SHP77 treated with DMSO at 0.1 percent for 48 hours (cell line): ENCODE measurements around the gene CTAGE1.
"Not testable (repeated sequence)": the region's sequence is repeated elsewhere in the genome, so short reads cannot be mapped to it uniquely, and the experiment has no call there.

Source experiments
- DNase-seq: peaks from one replicate; lab custom pipeline; 2025; lab: John Stamatoyannopoulos, UW

The CTAGE1 gene

GRCh38 chr18:22436136-22436535 is 18.4 kb upstream of the CTAGE1 start:
- no peak for DNase-seq

DNA sequence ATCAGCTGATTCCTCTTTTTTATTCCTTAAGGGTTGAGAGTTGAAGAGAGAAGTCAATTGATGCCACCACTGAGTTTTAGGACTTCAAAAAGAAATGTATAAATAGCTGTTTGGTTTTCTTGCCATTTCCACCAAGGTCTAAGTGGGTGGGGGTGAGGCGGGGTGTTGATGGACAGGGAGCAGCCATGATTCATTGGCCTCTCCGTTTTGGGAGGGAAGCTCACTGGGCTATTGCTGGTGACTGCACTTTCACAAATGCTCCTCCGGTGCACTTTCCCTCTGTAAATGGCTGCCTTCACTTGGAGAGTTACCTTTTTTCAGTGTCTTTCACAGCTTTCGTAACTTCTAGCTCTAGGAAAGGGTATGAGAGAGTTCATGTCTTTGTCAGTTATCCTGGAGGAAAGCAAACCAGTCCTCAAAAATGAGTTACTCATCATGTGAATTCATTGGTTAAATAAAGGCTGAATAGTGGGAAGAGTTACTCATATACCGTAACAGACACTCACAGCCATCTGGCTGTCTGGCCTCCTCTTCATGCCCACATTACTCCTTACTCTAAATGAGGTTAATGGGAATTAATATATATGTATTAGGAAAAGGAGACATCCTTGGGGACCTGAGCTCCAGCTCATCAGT is 17.4 kb upstream of the CTAGE1 start:
- no peak for DNase-seq

DNA sequence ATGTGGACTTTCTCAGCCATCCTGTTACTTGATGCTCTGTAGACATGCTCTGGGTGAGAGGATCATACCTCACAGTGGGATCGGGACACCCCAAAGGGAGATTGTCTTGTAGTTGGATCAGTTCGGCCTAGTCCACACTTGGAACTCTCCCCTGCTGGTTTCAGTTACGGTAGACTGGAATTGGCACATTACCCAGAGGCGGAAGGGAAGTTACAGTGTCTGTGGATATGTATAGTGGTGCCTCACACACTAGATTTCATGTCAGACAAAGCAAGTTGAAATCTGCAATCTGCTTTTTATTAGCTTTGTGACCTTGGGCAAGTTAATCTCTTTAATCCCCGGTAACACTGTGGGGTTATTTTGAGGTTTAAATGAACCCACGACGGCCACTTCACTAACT is 16.2 kb upstream of the CTAGE1 start:
- no peak for DNase-seq

- no peak for DNase-seq
Measured at GRCh38 chr18:22432657-22433137, 15.0 kb upstream of the CTAGE1 start.

GRCh38 chr18:22429564-22429963 is 11.8 kb upstream of the CTAGE1 start:
- DNase-seq, result no peak

- DNase-seq, result no peak
Measured at GRCh38 chr18:22428672-22429071, 11.0 kb upstream of the CTAGE1 start.

- no peak for DNase-seq
Measured at GRCh38 chr18:22427822-22428549, 10.3 kb upstream of the CTAGE1 start.

DNA sequence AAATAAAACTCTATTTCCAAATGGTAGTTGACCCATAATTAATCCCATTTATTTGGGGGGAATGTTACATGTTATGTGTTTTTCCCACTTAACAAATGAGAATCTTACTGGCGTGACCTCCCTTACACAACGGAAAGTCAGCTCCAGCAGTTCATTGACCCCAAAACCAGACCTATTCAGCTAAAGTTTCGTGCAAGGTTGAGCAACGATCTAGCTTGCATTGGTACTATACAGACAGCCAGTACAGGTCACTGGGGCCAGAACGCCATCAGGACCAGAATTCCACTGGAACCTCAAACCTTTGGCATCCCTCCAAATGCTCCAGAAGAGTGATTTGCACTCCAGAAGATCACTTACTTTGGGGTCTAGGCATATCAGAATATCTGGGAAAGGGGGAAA is 6.8 kb upstream of the CTAGE1 start:
- no peak for DNase-seq

- DNase-seq, result no peak
Measured at GRCh38 chr18:22423878-22424564, 6.3 kb upstream of the CTAGE1 start.

GRCh38 chr18:22422909-22423548 is 5.3 kb upstream of the CTAGE1 start:
- DNase-seq, result no peak

DNA sequence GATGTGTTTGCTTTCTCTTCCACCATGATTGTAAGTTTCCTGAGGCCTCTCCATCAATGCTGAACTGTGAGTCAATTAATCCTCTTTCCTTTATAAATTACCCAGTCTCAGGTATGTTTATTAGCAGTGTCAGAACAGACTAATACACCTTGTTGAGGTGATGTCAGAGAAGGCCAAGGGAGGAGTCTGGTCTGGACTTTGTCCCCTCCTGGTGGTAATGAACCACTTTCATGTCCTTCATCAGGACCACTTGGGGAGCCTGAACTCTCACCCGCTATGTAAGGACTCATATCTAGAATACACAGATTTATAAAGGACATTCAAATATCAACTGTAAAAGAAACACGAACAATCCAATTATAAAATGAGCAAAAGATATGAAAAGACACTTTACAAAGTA is 2.9 kb upstream of the CTAGE1 start:
- DNase-seq, result no peak

DNA sequence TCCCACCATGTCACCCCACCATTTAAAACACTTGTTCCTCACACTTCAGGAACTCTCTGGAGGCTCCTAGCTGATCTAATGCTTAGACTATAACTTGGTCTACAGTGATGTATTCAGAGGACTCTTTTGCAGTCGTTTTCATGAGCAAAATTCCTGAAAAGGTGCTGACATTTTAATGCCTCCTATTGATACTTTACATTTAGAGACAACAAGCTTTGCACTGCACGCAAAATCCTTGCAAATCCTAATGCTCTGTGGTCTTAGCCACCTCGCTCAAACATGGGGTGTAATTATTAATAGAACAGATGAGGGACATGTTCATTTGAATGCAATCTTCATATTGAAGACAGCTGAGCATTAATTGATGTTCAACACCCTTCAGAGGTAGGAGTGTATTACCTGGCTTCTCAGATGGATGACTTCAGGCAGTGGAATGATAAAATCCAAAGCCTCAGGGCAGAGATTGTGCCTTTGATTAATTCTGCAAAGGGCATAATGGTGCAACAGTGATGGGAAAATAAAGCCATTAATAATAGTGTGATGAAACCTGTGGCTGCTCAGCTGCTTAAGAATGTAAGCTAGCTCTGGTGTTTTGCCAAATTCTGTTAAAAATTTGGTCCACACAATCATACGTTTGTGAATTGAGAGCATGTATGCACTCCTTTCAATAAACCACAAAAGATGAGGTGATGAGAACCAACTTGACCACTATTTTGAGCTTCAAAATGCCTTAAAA is 5.4 kb downstream of the CTAGE1 start:
- no peak for DNase-seq

DNA sequence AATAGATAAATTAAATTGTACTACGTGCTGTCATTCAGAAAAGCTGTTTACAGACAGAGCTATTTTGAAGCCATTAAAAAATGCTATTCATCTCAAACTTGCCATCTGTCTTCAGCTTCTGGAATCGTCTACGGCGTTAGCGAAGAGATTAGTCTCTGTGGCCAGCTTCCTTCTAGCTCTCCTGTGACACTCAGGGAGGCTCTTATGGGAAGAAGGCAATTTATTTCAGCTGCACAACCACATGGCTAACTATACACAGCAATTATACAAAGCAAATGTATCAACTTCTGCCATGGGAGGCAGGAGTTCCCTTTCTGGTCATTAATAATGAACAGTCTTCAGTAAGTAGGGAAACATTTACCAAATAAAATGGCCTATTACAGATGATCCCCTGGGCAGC is 6.3 kb downstream of the CTAGE1 start:
- DNase-seq, result no peak

DNA sequence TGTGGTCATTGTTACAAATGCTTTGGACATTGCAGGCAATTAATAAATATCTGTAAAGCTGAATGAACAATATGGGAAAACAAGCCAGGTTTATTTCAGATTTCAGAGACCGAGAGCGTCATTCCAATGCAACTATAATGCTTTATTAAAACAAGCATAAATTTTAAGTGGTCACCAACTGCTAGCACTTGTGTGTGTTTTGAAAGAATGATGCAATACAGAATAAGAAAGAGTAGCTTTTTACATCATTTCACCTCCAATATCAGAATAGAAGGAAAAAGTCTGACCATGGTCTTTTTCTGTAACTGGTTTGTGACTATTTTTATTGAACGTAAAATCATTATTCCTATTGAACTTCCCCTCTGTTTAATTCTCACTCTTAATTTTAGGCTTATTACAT is 7.6 kb downstream of the CTAGE1 start:
- DNase-seq, result no peak

- no peak for DNase-seq
Measured at GRCh38 chr18:22409445-22409844, 8.3 kb downstream of the CTAGE1 start.

- DNase-seq, result no peak
Measured at GRCh38 chr18:22408059-22408458, 9.7 kb downstream of the CTAGE1 start.

DNA sequence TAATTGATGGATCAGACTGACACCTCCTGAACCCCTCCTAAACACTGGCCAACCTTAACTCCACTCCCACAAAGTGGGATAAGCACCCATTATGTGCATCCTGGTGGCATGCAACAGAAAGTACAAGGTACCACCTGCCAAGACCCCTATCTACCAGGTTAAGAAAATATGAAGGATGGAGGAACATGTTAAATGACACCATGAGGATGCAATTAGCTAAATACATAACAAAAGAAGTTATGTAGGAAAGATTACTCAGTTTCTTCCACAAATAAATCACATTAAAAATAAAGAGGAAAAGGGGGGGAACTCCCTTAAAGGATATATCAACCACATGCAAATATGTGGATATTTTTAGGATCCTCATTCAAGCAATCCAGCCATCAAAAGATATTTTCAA is 12.6 kb downstream of the CTAGE1 start:
- no peak for DNase-seq

- DNase-seq, result no peak
Measured at GRCh38 chr18:22403950-22404349, 13.8 kb downstream of the CTAGE1 start.

- no peak for DNase-seq
Measured at GRCh38 chr18:22399949-22400348, 17.8 kb downstream of the CTAGE1 start.

- no peak for DNase-seq
Measured at GRCh38 chr18:22398464-22398863, 19.3 kb downstream of the CTAGE1 start.

DNA sequence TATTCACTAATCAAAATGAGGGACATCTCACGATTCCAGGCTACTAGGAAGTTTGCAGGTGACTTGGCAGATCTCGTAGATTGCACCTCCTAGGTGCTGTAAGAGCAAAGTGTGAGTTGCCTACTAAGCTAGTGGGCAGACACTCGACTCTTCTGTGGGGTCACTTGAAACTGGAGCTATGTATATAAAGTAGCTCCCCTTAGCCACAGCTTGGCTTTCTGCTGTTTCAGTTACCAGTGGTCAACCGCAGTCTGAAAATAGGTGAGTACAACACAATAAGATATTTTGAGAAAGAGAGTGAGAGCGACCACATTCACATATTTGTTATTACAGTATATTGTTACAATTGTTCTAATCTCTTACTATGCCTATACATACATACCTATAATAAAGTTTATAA is 23.3 kb downstream of the CTAGE1 start:
- no peak for DNase-seq

GRCh38 chr18:22393164-22393563 is 24.6 kb downstream of the CTAGE1 start:
- DNase-seq, result not testable (repeated sequence)
